Heart left ventricle (tissue), 13 donors: ENCODE data around the gene TIAL1.
"Not testable (repeated sequence)": the region's sequence is repeated elsewhere in the genome, so short reads cannot be mapped to it uniquely, and the experiment has no call there.

Experiments
- CTCF ChIP-seq, 12 donors: fragments of 200-600 bp; sonication (generic) in 4 of 12; IDR thresholded peaks; one replicate each; pipeline versions ENCODE4 v1.5.0 to v1.8.0; 2018 to 2022; ENCODE audit warnings: antibody characterized with exemption in 12 of 12, mild to moderate bottlenecking in 5 of 12
- POLR2A ChIP-seq, 2 donors: fragments of 450-650 bp; IDR thresholded peaks; one replicate each; pipeline ENCODE4 v1.6.1; 2017; ENCODE audit warnings: antibody characterized with exemption in 2 of 2, mild to moderate bottlenecking in 2 of 2, moderate library complexity in 2 of 2
- donor health status: ischemic (EF 13 %, LVEDD 7.1; RV severe dilation, severe dysfunction).
- donor health status: DM: no; HTN: yes; CAD: no.
- donor health status: DM: no; HTN: no; CAD: no.
- donor health status: ischemic (EF 25% LVEDD 6.9; RV normal size, moderate dysfunction).
- donor health status: ischemic (EF 25% LVEDD 5.7; RV mildly dilated, moderate dysfunction).
- donor health status: ischemic (EF 35%, LVEDD 5.7; RV mildly dilated, moderate dysfunction).
- donor health status: nonischemic (EF 11% LVEDD 7.7; RV severe dilation, severe dysfunction).
- donor health status: DM: yes; HTN: yes; CAD: no.
- donor health status: PGD.
- donor health status: ischemic (EF 29% LVEDD 5.4; RV normal size, mild dysfunction).
- donor health status: nonischemic (EF 23%, LVEDD 6.1; RV moderate dilation, normal function).

- not testable (repeated sequence) for TF ChIP-seq CTCF, POLR2A (IDR thresholded peaks at IDR 0.05)
Measured at GRCh38 chr10:119532251-119532650, 64.5 kb downstream of the TIAL1 start.
